HepG2 (cell line): Measurements from ENCODE around the gene RCOR1. TPM values are rescaled to one million over a fixed set of nuclear protein-coding genes. Genes with fewer than 3 reads are reported as not detected.
A peak's percentile ranks its signal among the peaks of the same experiment; 100 is the strongest.

Source experiments
- BCLAF1 ChIP-seq: fragments of 450-650 bp; IDR thresholded peaks from 2 replicates; pipeline ENCODE4 v1.6.1; 2017; ENCODE audit warnings: mild to moderate bottlenecking
- CREB3 ChIP-seq: sonication (generic); formaldehyde crosslinking; IDR thresholded peaks from 2 replicates; pipeline ENCODE4 v1.5.0; 2020; ENCODE audit warnings: missing genetic modification reagents
- ELF1 ChIP-seq: sonication (generic); formaldehyde crosslinking; IDR thresholded peaks from 2 replicates; pipeline ENCODE4 v1.4.0; 2020; ENCODE audit warnings: missing genetic modification reagents
- GFI1 ChIP-seq: sonication (generic); formaldehyde crosslinking; IDR thresholded peaks from 2 replicates; pipeline ENCODE4 v1.5.0; 2020; ENCODE audit warnings: missing genetic modification reagents, mild to moderate bottlenecking, borderline replicate concordance
- HOXA3 ChIP-seq: sonication (generic); formaldehyde crosslinking; IDR thresholded peaks from 2 replicates; pipeline ENCODE4 v1.5.0; 2020; ENCODE audit warnings: missing genetic modification reagents
- MATR3 ChIP-seq: sonication (generic); formaldehyde crosslinking; IDR thresholded peaks from 2 replicates; pipeline ENCODE4 v1.4.0; 2020; ENCODE audit warnings: missing genetic modification reagents
- RARA ChIP-seq: IDR thresholded peaks from 2 replicates; pipeline ENCODE4 v1.6.1; 2016; ENCODE audit warnings: missing genetic modification reagents, missing compliant biosample characterization
- SNAPC5 ChIP-seq: sonication (generic); formaldehyde crosslinking; IDR thresholded peaks from 2 replicates; pipeline ENCODE4 v1.8.1; 2023; ENCODE audit warnings: mild to moderate bottlenecking, missing genetic modification reagents, borderline replicate concordance
- UBTF ChIP-seq: sonication (generic); formaldehyde crosslinking; IDR thresholded peaks from 2 replicates; pipeline ENCODE4 v1.4.0; 2020; ENCODE audit warnings: mild to moderate bottlenecking, missing genetic modification reagents
- ZBTB38 ChIP-seq: sonication (generic); formaldehyde crosslinking; IDR thresholded peaks from 2 replicates; pipeline ENCODE4 v1.5.1; 2020; ENCODE audit warnings: mild to moderate bottlenecking, missing genetic modification reagents
- ZFP90 ChIP-seq: sonication (generic); formaldehyde crosslinking; IDR thresholded peaks from 2 replicates; pipeline ENCODE4 v1.8.0; 2022; ENCODE audit warnings: missing genetic modification reagents, mild to moderate bottlenecking, inconsistent platforms, borderline replicate concordance
- ZFP91 ChIP-seq: sonication (generic); formaldehyde crosslinking; IDR thresholded peaks from 2 replicates; pipeline ENCODE4 v1.9.0; 2022; ENCODE audit warnings: missing genetic modification reagents, mild to moderate bottlenecking, borderline replicate concordance
- ZFX ChIP-seq: sonication (generic); formaldehyde crosslinking; IDR thresholded peaks from 2 replicates; pipeline ENCODE4 v1.4.0; 2020; ENCODE audit warnings: mild to moderate bottlenecking, low read depth, missing genetic modification reagents, moderate library complexity
- ZNF574 ChIP-seq: sonication (generic); formaldehyde crosslinking; IDR thresholded peaks from 2 replicates; pipeline ENCODE4 v1.4.0; 2020; ENCODE audit warnings: missing genetic modification reagents
- ZNF598 ChIP-seq: sonication (generic); formaldehyde crosslinking; IDR thresholded peaks from 2 replicates; pipeline ENCODE4 v1.5.1; 2020; ENCODE audit warnings: mild to moderate bottlenecking, missing genetic modification reagents, borderline replicate concordance
- ZNF629 ChIP-seq: sonication (generic); formaldehyde crosslinking; conservative IDR thresholded peaks from 2 replicates; pipeline ENCODE4 v1.5.0; 2020; ENCODE audit warnings: missing genetic modification reagents
- ZSCAN20 ChIP-seq: sonication (generic); formaldehyde crosslinking; IDR thresholded peaks from 2 replicates; pipeline ENCODE4 v1.4.0; 2020; ENCODE audit warnings: missing genetic modification reagents, mild to moderate bottlenecking, borderline replicate concordance
- polyA plus RNA-seq, 8 experiments: library from polyadenylated mRNA; depleted of rRNA in 3 of 8; stranded (reverse) in 7 of 8; unstranded in 1 of 8; fragments of >200 nt; fragmentation: Illumina TruSeq in 4 of 8; extraction: Trizol in 4 of 8; gene quantifications; 2 replicates each; pipeline versions ENCODE4 v1.2.1 to v1.2.3, GENCODE V29; 2011 to 2016; ENCODE audit warnings: low read depth in 4 of 8, missing spikeins in 1 of 8, mixed read lengths in 1 of 8; ENCODE audit not compliant: insufficient read depth in 1 of 8
- total RNA-seq, 5 experiments: library from RNA; depleted of rRNA; stranded (reverse); fragments of >200 nt; fragmentation: Illumina TruSeq; extraction: Trizol; gene quantifications; 2 replicates each; pipeline ENCODE4 v1.2.3, GENCODE V29; 2016; ENCODE audit warnings: low read depth in 1 of 5

Gene RCOR1
- total and polyA plus RNA-seq, 2 of the 13 experiments (the other 11 are each of a cell fraction or from before 2014, with no cell fraction given), result 10.2 to 11.1 TPM

GRCh38 chr14:102775855-102776760 lies 183.7 kb downstream of the RCOR1 start (continued):
- TF ChIP-seq BCLAF1 (no peak), UBTF (CRISPR knock-in tag) (0 out of 2 replicates have a peak, but pooled peaks have one; percentile 30), ZNF629 (CRISPR knock-in tag) (no peak), ZBTB38 (CRISPR knock-in tag) (no peak), HOXA3 (CRISPR knock-in tag) (peak; percentile 30; the same call in 1 of the 2 replicates), GFI1 (no peak), ZFP91 (CRISPR knock-in tag) (peak; percentile 58; the same call in 1 of the 2 replicates), RARA (CRISPR knock-in tag) (no peak), ELF1 (CRISPR knock-in tag) (no peak), ZFP90 (no peak), ZNF598 (peak; percentile 33; the same call in 1 of the 2 replicates), ZNF574 (0 out of 2 replicates have a peak, but pooled peaks have one; percentile 10), ZSCAN20 (CRISPR knock-in tag) (no peak), CREB3 (no peak), ZFX (peak; percentile 92), MATR3 (CRISPR knock-in tag) (no peak), SNAPC5 (CRISPR knock-in tag) (no peak)
